ENCODE results near the gene C12orf76.

DNA sequence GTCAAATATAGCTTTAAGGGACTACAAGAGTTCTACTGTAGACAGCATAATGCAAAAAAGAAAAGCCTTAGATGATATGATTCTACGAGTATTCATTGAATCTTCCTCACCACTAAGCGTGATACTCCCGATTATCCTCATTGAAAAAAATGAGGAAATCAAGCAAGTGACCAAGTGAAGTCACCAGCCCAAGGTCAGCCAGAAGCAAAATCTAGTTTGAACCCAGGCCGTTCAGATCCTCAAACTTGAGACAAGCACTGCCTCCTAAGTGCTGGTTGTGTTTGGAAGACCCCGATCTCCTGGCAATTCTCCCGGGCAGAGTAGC lies 53.0 kb downstream of the C12orf76 start:
- TF ChIP-seq, protein P1, sequence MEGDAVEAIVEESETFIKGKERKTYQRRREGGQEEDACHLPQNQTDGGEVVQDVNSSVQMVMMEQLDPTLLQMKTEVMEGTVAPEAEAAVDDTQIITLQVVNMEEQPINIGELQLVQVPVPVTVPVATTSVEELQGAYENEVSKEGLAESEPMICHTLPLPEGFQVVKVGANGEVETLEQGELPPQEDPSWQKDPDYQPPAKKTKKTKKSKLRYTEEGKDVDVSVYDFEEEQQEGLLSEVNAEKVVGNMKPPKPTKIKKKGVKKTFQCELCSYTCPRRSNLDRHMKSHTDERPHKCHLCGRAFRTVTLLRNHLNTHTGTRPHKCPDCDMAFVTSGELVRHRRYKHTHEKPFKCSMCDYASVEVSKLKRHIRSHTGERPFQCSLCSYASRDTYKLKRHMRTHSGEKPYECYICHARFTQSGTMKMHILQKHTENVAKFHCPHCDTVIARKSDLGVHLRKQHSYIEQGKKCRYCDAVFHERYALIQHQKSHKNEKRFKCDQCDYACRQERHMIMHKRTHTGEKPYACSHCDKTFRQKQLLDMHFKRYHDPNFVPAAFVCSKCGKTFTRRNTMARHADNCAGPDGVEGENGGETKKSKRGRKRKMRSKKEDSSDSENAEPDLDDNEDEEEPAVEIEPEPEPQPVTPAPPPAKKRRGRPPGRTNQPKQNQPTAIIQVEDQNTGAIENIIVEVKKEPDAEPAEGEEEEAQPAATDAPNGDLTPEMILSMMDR (conservative IDR thresholded peaks at IDR 0.05; ENCODE audit: low read depth, low read length): no peak
- TF ChIP-seq POLR2A (IDR thresholded peaks at IDR 0.05; ENCODE audit: low read depth, low read length): no peak
